PFSK-1 (cell line): ENCODE data around the gene PIKFYVE.

Source experiments
- TAF1 ChIP-seq: IDR thresholded peaks from 2 replicates; pipeline ENCODE4 v1.6.1; 2012; ENCODE audit warnings: low read length, control low read depth, borderline replicate concordance; ENCODE audit not compliant: insufficient read depth
- TF ChIP-seq, protein P1 (sequence below), 2 experiments: IDR thresholded peaks; 2 replicates each; pipeline versions ENCODE4 v1.6.1 to v1.8.0; 2011 to 2012; ENCODE audit warnings: low read depth in 2 of 2, low read length in 2 of 2, control low read depth in 1 of 2, inconsistent platforms in 1 of 2, mild to moderate bottlenecking in 1 of 2, moderate library complexity in 1 of 2; ENCODE audit not compliant: insufficient read depth in 1 of 2

DNA sequence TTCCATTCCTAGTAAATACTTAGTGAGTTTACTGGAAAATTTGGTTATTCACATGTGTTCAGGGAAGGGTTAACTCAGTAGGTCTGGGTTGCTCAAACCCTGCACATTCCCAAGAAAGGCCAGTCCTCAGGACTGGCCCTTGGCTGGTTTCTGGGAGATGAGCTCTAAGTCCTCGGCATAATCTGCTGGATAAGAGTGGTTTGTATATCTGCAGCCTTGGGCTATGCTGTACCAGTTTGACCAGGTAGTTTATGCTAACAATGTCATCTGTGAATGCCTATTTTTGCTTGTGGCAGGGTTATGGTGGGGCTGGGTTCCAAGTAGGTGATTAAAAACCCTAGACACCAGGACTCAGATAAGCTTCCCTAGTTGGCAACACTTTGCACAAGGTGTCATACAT is 133.1 kb downstream of the PIKFYVE start:
- TF ChIP-seq, protein P1, sequence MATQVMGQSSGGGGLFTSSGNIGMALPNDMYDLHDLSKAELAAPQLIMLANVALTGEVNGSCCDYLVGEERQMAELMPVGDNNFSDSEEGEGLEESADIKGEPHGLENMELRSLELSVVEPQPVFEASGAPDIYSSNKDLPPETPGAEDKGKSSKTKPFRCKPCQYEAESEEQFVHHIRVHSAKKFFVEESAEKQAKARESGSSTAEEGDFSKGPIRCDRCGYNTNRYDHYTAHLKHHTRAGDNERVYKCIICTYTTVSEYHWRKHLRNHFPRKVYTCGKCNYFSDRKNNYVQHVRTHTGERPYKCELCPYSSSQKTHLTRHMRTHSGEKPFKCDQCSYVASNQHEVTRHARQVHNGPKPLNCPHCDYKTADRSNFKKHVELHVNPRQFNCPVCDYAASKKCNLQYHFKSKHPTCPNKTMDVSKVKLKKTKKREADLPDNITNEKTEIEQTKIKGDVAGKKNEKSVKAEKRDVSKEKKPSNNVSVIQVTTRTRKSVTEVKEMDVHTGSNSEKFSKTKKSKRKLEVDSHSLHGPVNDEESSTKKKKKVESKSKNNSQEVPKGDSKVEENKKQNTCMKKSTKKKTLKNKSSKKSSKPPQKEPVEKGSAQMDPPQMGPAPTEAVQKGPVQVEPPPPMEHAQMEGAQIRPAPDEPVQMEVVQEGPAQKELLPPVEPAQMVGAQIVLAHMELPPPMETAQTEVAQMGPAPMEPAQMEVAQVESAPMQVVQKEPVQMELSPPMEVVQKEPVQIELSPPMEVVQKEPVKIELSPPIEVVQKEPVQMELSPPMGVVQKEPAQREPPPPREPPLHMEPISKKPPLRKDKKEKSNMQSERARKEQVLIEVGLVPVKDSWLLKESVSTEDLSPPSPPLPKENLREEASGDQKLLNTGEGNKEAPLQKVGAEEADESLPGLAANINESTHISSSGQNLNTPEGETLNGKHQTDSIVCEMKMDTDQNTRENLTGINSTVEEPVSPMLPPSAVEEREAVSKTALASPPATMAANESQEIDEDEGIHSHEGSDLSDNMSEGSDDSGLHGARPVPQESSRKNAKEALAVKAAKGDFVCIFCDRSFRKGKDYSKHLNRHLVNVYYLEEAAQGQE (IDR thresholded peaks at IDR 0.05; ENCODE audit: insufficient read depth in 1 of 2, low read depth in 2 of 2, low read length in 2 of 2): no peak
- no peak for TF ChIP-seq TAF1
